CD4-positive, alpha-beta T cell treated with Interleukin-6 for 4 hours (primary cell): ENCODE measurements around the gene THADA.

ENCODE experiments used
- DNase-seq: peaks from one replicate; pipeline ENCODE4 v3.0.0-alpha.2; 2020; ENCODE audit warnings: mixed read lengths

Gene THADA

GRCh38 chr2:43435746-43436145 is 160.1 kb downstream of the THADA start:
- DNase-seq, result no peak

DNA sequence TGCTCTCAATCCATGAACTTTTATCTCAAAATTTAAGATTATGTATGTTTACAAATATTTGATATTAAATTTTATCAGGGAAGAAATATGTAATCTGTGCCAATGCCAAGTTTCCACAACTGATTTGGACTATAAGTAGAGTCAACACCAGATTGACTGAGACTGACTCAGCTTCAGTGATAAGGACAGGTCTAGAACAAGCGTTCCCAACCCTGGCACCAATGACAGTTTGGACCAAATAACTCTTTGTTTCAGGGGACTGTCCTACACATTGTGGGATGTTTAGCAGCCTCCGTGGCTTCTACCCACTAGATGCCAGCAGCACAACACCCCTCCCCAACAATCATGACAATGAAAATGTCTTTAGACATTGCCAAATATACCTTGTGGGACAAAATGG is 165.3 kb downstream of the THADA start:
- no peak for DNase-seq

DNA sequence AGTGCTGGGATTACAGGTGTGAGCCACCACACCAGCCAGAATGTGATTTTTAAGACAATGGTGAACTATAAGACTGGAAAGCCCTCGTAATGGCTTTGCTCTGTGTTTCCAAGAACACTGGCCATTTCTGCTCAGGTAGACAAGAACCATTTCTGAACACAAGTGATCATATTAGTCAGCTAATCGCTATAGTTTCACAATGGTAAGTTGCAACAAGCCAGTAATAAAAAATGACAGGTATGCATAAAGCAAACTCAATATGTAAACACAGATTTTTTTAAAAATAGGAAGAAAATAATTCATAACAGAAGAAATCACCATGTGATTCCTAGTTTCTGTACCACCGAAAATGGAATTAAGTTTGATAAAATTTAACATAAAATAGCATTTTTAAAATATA is 166.5 kb downstream of the THADA start:
- no peak for DNase-seq

- DNase-seq, result no peak
Measured at GRCh38 chr2:43427032-43427424, 168.8 kb downstream of the THADA start.

- DNase-seq, result peak; percentile 70
Measured at GRCh38 chr2:43426305-43427031, 169.4 kb downstream of the THADA start.

DNA sequence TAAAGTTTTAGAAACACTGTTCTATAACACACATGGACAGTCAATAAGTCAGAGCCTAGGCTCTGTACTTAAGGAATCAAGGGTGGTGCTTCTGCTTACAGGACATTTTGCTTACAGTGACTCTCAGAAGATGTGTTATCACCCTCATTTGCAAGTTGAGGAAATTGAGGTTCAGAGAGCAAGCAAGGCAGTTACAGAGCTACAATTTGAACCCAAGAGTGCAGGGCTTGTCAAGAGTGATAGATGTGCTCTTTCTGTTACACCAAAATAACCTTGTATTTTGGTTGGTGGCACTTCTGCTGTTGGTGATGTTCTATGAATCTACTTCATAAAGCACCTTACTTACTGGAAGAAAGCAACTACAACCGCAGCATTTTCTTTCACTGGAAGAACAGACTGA is 170.2 kb downstream of the THADA start:
- DNase-seq, result no peak

DNA sequence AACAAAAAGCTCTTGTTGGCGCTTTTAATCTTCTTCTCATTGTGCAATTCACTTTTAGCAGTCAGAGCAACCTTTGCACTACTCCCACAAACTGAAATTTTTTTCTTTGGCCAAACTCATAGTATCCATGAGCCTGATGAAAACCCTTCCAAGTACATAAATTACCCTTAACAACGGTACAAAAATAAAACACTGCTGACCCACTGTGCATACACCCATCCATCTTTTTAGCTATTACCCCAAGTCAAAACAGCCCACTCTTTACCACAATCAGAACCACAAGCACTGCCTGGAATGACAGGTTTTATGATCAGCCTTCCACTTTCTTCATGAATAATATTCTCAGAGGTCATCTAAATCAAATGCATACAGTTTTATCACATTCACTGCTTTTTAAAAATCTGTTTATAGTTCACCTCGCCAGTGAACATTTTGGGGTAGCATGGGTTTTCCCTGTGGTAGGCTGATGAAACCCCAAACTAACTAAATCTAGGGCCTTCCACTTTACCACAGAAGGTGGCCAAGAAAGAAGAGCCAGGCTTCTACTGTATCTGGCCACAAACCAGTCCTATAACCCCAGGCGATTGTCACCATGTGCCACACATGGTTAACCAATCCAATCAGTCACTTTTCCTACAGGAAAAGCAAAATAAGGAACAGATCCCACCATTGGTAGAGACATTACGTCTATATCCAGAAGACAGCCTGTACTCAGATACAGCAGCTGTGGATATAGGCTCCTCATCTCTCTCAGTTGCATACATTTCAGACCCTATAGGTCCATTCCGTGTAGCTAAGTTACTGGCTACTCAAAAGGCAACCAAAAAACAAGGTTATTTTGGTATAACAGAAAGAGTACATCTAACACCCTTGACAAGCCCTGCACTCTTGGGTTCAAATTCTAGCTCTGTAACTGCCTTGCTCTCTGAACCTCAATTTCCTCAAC is 171.3 kb downstream of the THADA start:
- DNase-seq, result no peak

- no peak for DNase-seq
Measured at GRCh38 chr2:43423941-43424261, 171.9 kb downstream of the THADA start.

DNA sequence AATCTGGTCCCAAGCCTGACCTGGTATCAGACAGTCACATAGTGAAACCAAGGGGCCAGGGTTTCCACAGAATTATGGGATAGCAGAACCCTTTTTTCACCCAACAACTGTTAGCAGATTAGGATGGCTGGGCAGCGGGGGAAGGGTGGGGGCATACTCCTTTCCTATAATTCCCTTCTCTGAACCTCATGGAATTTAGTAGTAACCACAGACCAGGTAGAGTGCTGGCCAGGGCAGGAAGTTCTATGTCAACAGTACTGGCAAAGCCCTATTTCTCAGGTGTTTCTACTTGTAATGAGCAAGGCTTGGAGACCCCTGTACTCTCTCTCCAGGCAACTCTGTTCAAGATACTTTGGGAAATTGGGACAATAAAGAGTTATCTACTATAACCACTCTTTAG is 174.6 kb downstream of the THADA start:
- no peak for DNase-seq

DNA sequence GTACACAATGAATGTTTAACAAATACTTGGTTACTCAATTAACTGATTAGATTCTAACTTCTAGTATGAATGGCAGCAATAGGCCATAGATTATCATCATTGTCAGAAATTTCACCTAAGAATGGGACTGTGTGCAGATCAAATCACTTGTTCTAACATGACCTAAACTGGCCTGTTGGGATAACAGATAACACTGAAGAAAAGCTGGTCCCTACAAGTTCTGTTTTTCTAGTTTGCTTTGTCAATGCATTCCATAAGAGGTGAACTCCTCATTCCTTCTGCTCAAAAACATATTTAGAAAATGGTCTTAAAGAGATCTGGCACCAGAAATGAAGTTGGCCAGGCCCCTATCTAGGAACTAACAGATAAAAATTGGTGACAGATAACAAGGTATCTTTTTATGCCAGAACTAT is 175.4 kb downstream of the THADA start:
- no peak for DNase-seq

DNA sequence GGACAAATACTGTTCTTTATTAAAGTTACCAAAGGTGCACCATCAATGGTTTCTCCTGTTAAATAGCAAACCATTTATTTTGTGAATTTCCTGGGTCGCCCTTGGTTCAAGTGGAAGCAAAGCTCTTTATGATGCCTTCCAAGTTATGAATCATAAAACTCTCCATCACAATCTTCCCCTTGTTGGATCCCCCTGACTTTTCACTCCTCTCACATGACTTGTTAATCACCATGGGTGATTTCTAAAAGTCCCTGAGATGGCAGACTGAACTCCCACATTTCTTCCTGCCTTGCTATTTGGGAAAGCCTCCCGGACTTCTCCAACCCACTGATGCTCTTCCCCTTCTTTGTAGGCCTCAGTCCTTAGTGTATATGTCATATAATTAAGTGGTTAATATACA is 176.0 kb downstream of the THADA start:
- DNase-seq, result no peak

GRCh38 chr2:43419243-43419642 is 176.6 kb downstream of the THADA start:
- no peak for DNase-seq

GRCh38 chr2:43418680-43419079 is 177.2 kb downstream of the THADA start:
- DNase-seq, result no peak

- DNase-seq, result no peak
Measured at GRCh38 chr2:43417300-43417699, 178.5 kb downstream of the THADA start.

- no peak for DNase-seq
Measured at GRCh38 chr2:43415592-43415991, 180.2 kb downstream of the THADA start.

GRCh38 chr2:43414586-43415135 is 181.2 kb downstream of the THADA start:
- no peak for DNase-seq

DNA sequence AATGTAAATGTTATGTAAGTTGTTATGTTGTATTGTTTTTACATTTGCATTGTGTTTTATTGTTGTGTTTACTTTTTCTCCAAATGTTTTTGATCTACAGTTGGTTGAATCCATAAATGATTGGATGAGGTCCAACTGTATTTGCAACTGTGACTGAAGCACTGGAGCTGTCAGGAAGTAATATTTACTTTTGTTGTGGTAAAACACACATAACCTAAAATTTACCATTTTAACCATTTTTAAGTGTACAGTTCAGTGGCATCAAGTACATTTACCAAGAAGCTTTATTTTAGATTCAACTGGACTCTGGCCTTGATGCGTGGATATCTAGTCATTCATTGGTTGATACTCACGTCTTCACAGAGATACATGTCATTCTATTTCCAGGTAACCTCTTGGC is 181.8 kb downstream of the THADA start:
- DNase-seq, result no peak

DNA sequence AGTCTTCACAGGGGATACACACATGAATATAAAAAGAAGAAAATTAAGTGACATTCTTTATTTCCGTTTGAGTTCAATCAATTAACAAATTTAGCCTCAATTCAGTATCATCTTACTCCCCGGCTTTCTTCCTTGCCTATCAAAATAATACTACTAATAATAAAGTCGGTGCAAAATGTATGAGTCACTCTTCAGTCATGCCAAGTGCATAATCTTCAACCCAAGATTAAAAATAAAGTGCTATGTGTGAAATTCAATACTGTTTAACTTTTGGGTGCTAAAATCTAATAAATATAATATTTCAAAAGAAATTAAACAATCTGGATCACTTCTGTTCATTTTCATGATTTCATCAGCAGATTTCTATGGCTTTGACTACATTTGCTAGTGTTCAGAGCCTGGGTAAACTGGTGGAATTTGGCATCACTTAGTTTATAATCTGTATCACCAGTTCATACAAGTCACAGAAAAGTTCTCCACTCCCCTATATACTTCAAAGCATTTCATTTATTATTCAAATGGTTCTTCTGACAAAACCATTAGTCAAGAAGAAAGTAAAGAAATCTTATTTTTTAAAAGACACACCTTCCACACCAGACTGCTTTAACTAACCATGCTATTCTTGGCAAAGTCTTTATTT is 183.6 kb downstream of the THADA start:
- DNase-seq, result no peak

DNA sequence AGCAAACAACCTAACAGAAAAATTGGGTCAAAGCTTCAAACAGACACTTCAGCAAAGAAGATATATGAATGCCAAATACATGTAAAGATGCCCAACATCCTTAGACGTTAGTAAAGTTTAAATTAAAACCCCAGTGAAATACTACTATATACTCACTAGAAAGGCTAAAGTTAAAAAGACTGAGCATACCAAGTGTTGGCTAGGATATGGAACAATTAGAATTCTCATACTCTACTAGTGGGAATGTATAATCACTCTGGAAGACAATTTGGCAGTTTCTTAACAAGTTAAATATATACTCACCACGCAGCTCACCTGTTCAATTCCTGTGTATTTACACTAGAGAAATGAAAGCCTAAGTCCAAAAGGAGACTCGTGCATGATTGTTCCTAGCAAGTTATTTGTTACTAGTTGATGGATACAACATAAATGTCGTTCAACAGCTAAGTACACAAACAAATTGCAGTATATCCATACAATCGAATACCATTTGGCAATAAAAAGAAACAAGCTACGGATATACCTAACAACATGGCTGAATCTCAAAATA is 185.7 kb downstream of the THADA start:
- no peak for DNase-seq

DNA sequence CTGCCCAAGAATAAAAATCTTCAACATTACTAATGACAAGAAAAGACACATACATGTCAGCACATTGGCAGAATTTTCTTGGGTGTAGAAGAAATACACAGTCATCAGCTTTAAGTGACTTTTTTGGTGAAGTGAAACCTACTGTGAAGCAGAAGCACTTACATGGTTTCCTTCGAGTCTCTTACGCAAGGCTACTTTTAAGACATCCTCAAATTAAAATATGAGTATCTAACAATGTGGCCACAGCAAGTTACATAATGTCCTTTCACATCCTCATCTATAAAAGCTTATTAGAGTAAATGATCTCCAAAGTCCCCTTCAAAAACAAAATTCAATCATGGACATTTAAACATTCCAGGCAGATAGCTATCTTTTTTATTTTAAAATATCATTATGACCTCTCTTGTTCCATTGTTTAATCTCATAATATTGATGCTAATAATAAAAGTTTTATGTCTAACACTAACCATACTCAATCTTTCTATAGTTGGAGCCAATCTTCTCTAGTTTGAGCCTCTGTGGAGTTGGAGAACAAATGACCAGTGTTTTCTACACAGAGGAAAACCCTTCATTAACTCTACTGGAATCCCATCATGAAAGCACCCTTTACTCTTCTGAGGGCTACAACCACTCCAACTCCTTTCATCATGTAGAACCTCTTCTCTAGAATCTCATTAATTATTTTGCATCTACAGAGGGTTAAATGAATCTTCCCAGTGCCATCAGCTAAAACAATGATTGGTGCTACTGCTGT is 187.3 kb downstream of the THADA start:
- DNase-seq, result no peak

DNA sequence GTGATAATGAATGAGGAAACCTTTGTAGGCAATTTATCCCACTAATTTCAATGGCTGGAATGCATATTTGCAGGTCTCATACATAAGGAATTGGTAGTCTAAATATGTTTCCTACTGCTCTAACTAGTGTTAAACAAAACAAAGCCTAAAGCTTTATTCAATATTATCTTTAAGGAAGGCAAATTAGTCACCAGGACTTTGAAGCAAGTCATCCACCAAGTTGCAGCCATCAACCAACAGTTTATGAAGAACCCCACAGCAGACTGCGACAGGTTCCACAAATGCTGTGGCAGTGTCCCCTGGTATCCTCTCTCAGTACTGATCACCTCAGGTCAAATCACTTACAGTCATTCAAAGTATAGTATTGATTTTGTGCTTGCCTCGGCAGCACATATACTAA is 187.9 kb downstream of the THADA start:
- DNase-seq, result no peak

GRCh38 chr2:43406651-43407279 is 189.1 kb downstream of the THADA start:
- DNase-seq, result no peak
